DND-41 (cell line): Measurements from ENCODE around the gene SETD1A.

Experiments
- ATAC-seq: fragments of 200-7000 bp; cut with Tn5 transposase; 3 replicates; pipeline ENCODE4 v1.9.1; 2021; ENCODE audit warnings: low read depth; ENCODE audit not compliant: insufficient read depth
- DNase-seq: peaks from one replicate; pipeline ENCODE4 v3.0.0-alpha.2; 2020
- H2AFZ ChIP-seq: 2 replicates; pipeline ENCODE4 v1.6.0; 2012; ENCODE audit warnings: low read depth, low read length
- H3K27ac ChIP-seq: 2 replicates; pipeline ENCODE4 v1.5.1; 2012; ENCODE audit warnings: low read length, inconsistent platforms
- H3K27me3 ChIP-seq: fragments of 200-600 bp; sonication (generic); 2 replicates; pipeline ENCODE4 v1.6.0; 2012; ENCODE audit warnings: low read length, mild to moderate bottlenecking, inconsistent platforms; ENCODE audit not compliant: insufficient read depth, poor library complexity
- H3K36me3 ChIP-seq: 2 replicates; pipeline ENCODE4 v1.5.1; 2012; ENCODE audit warnings: low read length, inconsistent platforms; ENCODE audit not compliant: insufficient read depth
- H3K4me1 ChIP-seq: 2 replicates; pipeline ENCODE4 v1.5.1; 2012; ENCODE audit warnings: mild to moderate bottlenecking, low read length; ENCODE audit not compliant: insufficient read depth
- H3K4me2 ChIP-seq: 2 replicates; pipeline ENCODE4 v1.6.0; 2012; ENCODE audit warnings: mild to moderate bottlenecking, moderate library complexity, low read length, inconsistent platforms; ENCODE audit not compliant: insufficient read depth
- H3K4me3 ChIP-seq, 2 experiments: fragments of 200-600 bp in 1 of 2; shearing (Covaris generic) in 1 of 2; 2 replicates each; pipeline ENCODE4 v1.5.1; 2012 to 2016; ENCODE audit warnings: inconsistent platforms in 2 of 2, low read length in 2 of 2, mild to moderate bottlenecking in 2 of 2, low read depth in 1 of 2, moderate library complexity in 1 of 2
- H3K79me2 ChIP-seq: 2 replicates; pipeline ENCODE4 v1.6.0; 2012; ENCODE audit warnings: low read length, inconsistent platforms; ENCODE audit not compliant: insufficient read depth
- H3K9ac ChIP-seq: 2 replicates; pipeline ENCODE4 v1.6.0; 2012; ENCODE audit warnings: low read depth, mild to moderate bottlenecking, inconsistent platforms, low read length, moderate library complexity
- H3K9me3 ChIP-seq: 2 replicates; pipeline ENCODE4 v1.5.1; 2012; ENCODE audit warnings: low read length, moderate library complexity, mild to moderate bottlenecking, inconsistent platforms; ENCODE audit not compliant: insufficient read depth, severe bottlenecking
- H4K20me1 ChIP-seq: 2 replicates; pipeline ENCODE4 v1.6.0; 2012; ENCODE audit warnings: low read length; ENCODE audit not compliant: insufficient read depth
- CTCF ChIP-seq: IDR thresholded peaks from 2 replicates; pipeline ENCODE4 v1.5.1; 2012; ENCODE audit warnings: borderline replicate concordance, low read length, moderate library complexity, mild to moderate bottlenecking; ENCODE audit not compliant: poor library complexity, severe bottlenecking; ENCODE audit errors: extremely low read depth
- EZH2 ChIP-seq: IDR thresholded peaks from 3 replicates; pipeline ENCODE4 v1.6.1; 2012; ENCODE audit warnings: borderline replicate concordance, low read depth, mild to moderate bottlenecking, moderate library complexity, low read length, inconsistent platforms; ENCODE audit not compliant: severe bottlenecking

SETD1A gene

GRCh38 chr16:30923554-30924075 lies 33.9 kb upstream of the SETD1A start, which contains the start of gene FBXL19:
TSS of gene FBXL19 (plus strand) at chr16:30923572. CDS start at chr16:30925755, 2,183 bp downstream.
- Histone ChIP-seq H3K27ac (peak within 1 kb of the TSS; percentile 95), H2AFZ (peak within 1 kb of the TSS; percentile 81), H3K27me3 (no peaks in the 10 kb centered on the region), H3K36me3 (peaks cover 34% of the 10 kb centered on the region), H3K4me3 (peak within 1 kb of the TSS; percentile 48 to 80; a peak in 3 of 4 replicates), H3K9me3 (no peaks in the 10 kb centered on the region), H3K4me1 (peaks cover 49% of the 10 kb centered on the region), H3K4me2 (peak within 1 kb of the TSS; percentile 91), H3K9ac (peak within 1 kb of the TSS; percentile 73), H3K79me2 (peaks cover 31% of the 10 kb centered on the region), H4K20me1 (peaks cover 18% of the 10 kb centered on the region)
- ATAC-seq (peak; percentile 6), DNase-seq (no peak)
- TF ChIP-seq CTCF, result no peak
- TF ChIP-seq EZH2, result no peak

- DNase-seq (peak; percentile 41), ATAC-seq (no peak)
- Histone ChIP-seq H3K4me3 (peak overlapping the region; percentile 46 to 72; a peak in 3 of 4 replicates), H3K27me3 (no peaks in the 10 kb centered on the region), H2AFZ (no peak overlapping the region; the same call in 1 of the 2 replicates), H3K27ac (peak overlapping the region; percentile 66), H4K20me1 (peaks cover 18% of the 10 kb centered on the region), H3K9me3 (no peaks in the 10 kb centered on the region), H3K4me1 (peaks cover 49% of the 10 kb centered on the region), H3K36me3 (peaks cover 40% of the 10 kb centered on the region), H3K9ac (peak overlapping the region; percentile 73), H3K4me2 (peak overlapping the region; percentile 86), H3K79me2 (peaks cover 31% of the 10 kb centered on the region)
- TF ChIP-seq EZH2 (no peak), CTCF (no peak)
Measured at GRCh38 chr16:30924076-30924912, 33.3 kb upstream of the SETD1A start.

GRCh38 chr16:30924913-30925631 lies 32.5 kb upstream of the SETD1A start:
- peak overlapping the region; percentile 73 for H3K9ac ChIP-seq
- DNase-seq, result no peak

More at GRCh38 chr16:30924913-30925631, 32.5 kb upstream of the SETD1A start:
- no peak for ATAC-seq
- no peak for TF ChIP-seq EZH2
- no peak for TF ChIP-seq CTCF
- peaks cover 49% of the 10 kb centered on the region for H3K4me1 ChIP-seq
- no peaks in the 10 kb centered on the region for H3K9me3 ChIP-seq
- peak overlapping the region; percentile 86 for H3K4me2 ChIP-seq
- peaks cover 18% of the 10 kb centered on the region for H4K20me1 ChIP-seq
- no peak overlapping the region for H2AFZ ChIP-seq
- H3K27ac ChIP-seq, result peak overlapping the region; percentile 66; the same call in 1 of the 2 replicates
- H3K36me3 ChIP-seq, result peaks cover 48% of the 10 kb centered on the region
- peaks cover 31% of the 10 kb centered on the region for H3K79me2 ChIP-seq
- peak overlapping the region; percentile 46 to 72; a peak in 3 of 4 replicates for H3K4me3 ChIP-seq
- H3K27me3 ChIP-seq, result no peaks in the 10 kb centered on the region
